ENCODE measurements around the gene GANC.

DNA sequence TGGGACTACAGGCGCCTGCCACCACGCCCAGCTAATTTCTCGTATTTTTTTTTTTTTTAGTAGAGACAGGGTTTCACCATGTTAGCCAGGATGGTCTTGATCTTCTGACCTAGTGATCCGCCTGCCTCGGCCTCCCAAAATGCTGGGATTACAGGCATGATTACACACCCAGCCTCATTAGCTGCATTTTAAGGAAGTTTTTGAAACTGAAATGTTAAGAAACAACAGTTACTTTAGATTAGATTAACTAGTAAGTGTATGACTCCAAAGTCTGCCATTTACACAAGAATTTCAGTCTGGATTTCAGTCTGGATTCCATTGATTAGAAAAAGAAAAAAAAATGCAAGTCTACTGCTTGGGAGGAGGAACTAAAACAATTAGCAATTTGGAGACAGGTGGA, 40.4 kb upstream of the GANC start:
- no peak for TF ChIP-seq POLR2A (IDR thresholded peaks at IDR 0.05)
- TF ChIP-seq, protein P1, sequence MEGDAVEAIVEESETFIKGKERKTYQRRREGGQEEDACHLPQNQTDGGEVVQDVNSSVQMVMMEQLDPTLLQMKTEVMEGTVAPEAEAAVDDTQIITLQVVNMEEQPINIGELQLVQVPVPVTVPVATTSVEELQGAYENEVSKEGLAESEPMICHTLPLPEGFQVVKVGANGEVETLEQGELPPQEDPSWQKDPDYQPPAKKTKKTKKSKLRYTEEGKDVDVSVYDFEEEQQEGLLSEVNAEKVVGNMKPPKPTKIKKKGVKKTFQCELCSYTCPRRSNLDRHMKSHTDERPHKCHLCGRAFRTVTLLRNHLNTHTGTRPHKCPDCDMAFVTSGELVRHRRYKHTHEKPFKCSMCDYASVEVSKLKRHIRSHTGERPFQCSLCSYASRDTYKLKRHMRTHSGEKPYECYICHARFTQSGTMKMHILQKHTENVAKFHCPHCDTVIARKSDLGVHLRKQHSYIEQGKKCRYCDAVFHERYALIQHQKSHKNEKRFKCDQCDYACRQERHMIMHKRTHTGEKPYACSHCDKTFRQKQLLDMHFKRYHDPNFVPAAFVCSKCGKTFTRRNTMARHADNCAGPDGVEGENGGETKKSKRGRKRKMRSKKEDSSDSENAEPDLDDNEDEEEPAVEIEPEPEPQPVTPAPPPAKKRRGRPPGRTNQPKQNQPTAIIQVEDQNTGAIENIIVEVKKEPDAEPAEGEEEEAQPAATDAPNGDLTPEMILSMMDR (IDR thresholded peaks at IDR 0.05), result no peak
